ENCODE results near the gene FOXK1. TPM values are rescaled to one million over a fixed set of nuclear protein-coding genes. Genes with fewer than 3 reads are reported as not detected.

Gene FOXK1
- total and polyA plus RNA-seq, 2 of the 13 experiments (the other 11 are each of a cell fraction or from before 2014, with no cell fraction given) = 4.6 to 8.8 TPM

GRCh38 chr7:4753598-4754432, 71.7 kb downstream of the FOXK1 start:
- H3K27ac ChIP-seq (ENCODE audit: extremely low read length, insufficient read depth, low read length) = no peak overlapping the region
- H4K20me1 ChIP-seq (ENCODE audit: insufficient read depth, low read length) = peaks cover 16% of the 10 kb centered on the region; the same call in 1 of the 2 replicates
- in situ Hi-C loops (cut with HindIII; ENCODE audit: extremely low pct_ligation_motif_present, low pct_unique_long_range_greater_than_20kb) (loop anchor here (5.0 to 25.0 kb wide), 2 partner anchors 72 to 142 kb away; partner anchors contain the start of gene FOXK1), intact Hi-C loops (cut with micrococcal nuclease; ENCODE audit: unreplicated experiment) (loop anchor here (1.0 to 2.0 kb wide), 2 partner anchors 69 to 143 kb away; no protein-coding TSS in a partner anchor)
- no peak overlapping the region for H3K9ac ChIP-seq (ENCODE audit: insufficient read depth, low read depth, low read length)
- no peaks in the 10 kb centered on the region for H3K9me3 ChIP-seq (ENCODE audit: low read length)
- ChIA-PET POLR2A (no interaction called here), CTCF (ENCODE audit: low intra/inter-chr PET ratio, low total read pairs) (interaction anchor here (3.5 kb wide), 1 partner anchor 143 kb away, joined by 25 read pairs; no protein-coding TSS in a partner anchor)
- BruUV-seq (replicated peaks) = no TSS peak
- H3K4me3 ChIP-seq (replicated peaks in 1 of 3; ENCODE audit: insufficient read depth in 1 of 3, low read depth in 2 of 3, low read length in 3 of 3) = no peak overlapping the region
- peaks cover 9% of the 10 kb centered on the region; the same call in 1 of the 2 replicates for H3K4me1 ChIP-seq (ENCODE audit: insufficient read depth, low read length)
- no peak overlapping the region for H3K4me2 ChIP-seq (ENCODE audit: low read depth, low read length)
- no peaks in the 10 kb centered on the region for H3K27me3 ChIP-seq (ENCODE audit: control insufficient read depth in 1 of 2, insufficient read depth in 2 of 2, low read length in 2 of 2)
- no peak overlapping the region for H2AFZ ChIP-seq (ENCODE audit: low read length)
- H3K79me2 ChIP-seq (ENCODE audit: insufficient read depth, low read length) = peaks cover 11% of the 10 kb centered on the region
- 95% methylated on average over 8 of the region's 31 CpGs for WGBS (ENCODE audit: low lambda C conversion rate)
- no peak for FAIRE-seq
- peak; percentile 96 for ATAC-seq
- H3K36me3 ChIP-seq (replicated peaks in 1 of 2; ENCODE audit: control insufficient read depth in 1 of 2, insufficient read depth in 2 of 2, low read length in 2 of 2) = peaks cover 19 to 70% of the 10 kb centered on the region in 2 experiments; a peak in 4 of 5 replicates
- DNase-seq (ENCODE audit: low spot score) = peak; percentile 58
- TF ChIP-seq CTCF (CRISPR knock-in tag; IDR thresholded peaks at IDR 0.05) (peak; percentile 96), NCOA2 (CRISPR knock-in tag; IDR thresholded peaks at IDR 0.05) (no peak), ZNF598 (CRISPR knock-in tag; IDR thresholded peaks at IDR 0.05; ENCODE audit: borderline replicate concordance) (peak; percentile 56; the same call in 1 of the 2 replicates), HOXA3 (CRISPR knock-in tag; IDR thresholded peaks at IDR 0.05) (peak; percentile 15; the same call in 1 of the 2 replicates), HES4 (CRISPR knock-in tag; IDR thresholded peaks at IDR 0.05; ENCODE audit: borderline replicate concordance) (no peak), SAP130 (CRISPR knock-in tag; IDR thresholded peaks at IDR 0.05; ENCODE audit: low read depth) (peak; percentile 24; the same call in 1 of the 2 replicates), ZNF350 (CRISPR knock-in tag; IDR thresholded peaks at IDR 0.05; ENCODE audit: borderline replicate concordance, low read depth) (0 out of 2 replicates have a peak, but pooled peaks have one; percentile 45), ZNF274 (CRISPR knock-in tag; IDR thresholded peaks at IDR 0.05) (0 out of 2 replicates have a peak, but pooled peaks have one; percentile 66), FOXC1 (CRISPR knock-in tag; IDR thresholded peaks at IDR 0.05; ENCODE audit: borderline replicate concordance) (0 out of 2 replicates have a peak, but pooled peaks have one; percentile 23), SOX13 (IDR thresholded peaks at IDR 0.05) (no peak), SOX13 (CRISPR knock-in tag; conservative IDR thresholded peaks at IDR 0.05 in 1 of 2, IDR thresholded peaks at IDR 0.05 in 1 of 2) (peak in 1 of 2 experiments; percentile 35; a peak in 1 of 4 replicates), NR2F6 (IDR thresholded peaks at IDR 0.05) (no peak), NR2F6 (CRISPR knock-in tag; IDR thresholded peaks at IDR 0.05) (0 out of 2 replicates have a peak, but pooled peaks have one; percentile 19), ZNF883 (CRISPR knock-in tag; IDR thresholded peaks at IDR 0.05; ENCODE audit: not compliant biosample characterization) (peak; percentile 72), ZSCAN25 (CRISPR knock-in tag; IDR thresholded peaks at IDR 0.05) (peak; percentile 94), RAD21 (CRISPR knock-in tag; IDR thresholded peaks at IDR 0.05) (peak; percentile 91), ZFP91 (CRISPR knock-in tag; IDR thresholded peaks at IDR 0.05; ENCODE audit: borderline replicate concordance) (peak; percentile 47; the same call in 1 of the 2 replicates), MYPOP (CRISPR knock-in tag; IDR thresholded peaks at IDR 0.05) (no peak)

Measured in HepG2 (cell line).